NCI-H2107 treated with DMSO at 0.1 percent for 48 hours (cell line): Measurements from ENCODE around the gene NEURL3.

ENCODE experiments used
- DNase-seq: peaks from one replicate; lab custom pipeline; 2025; ENCODE audit not compliant: unreplicated experiment; lab: John Stamatoyannopoulos, UW

The NEURL3 gene

GRCh38 chr2:96528006-96528699, 23.0 kb upstream of the NEURL3 start:
- no peak for DNase-seq

- no peak for DNase-seq
Observed at GRCh38 chr2:96527286-96528005, 22.3 kb upstream of the NEURL3 start.

GRCh38 chr2:96526615-96527285, 21.6 kb upstream of the NEURL3 start:
- DNase-seq: no peak

GRCh38 chr2:96526101-96526591, 21.0 kb upstream of the NEURL3 start:
- DNase-seq: no peak

- DNase-seq: no peak
Observed at GRCh38 chr2:96525211-96525507, 20.0 kb upstream of the NEURL3 start.

- no peak for DNase-seq
Observed at GRCh38 chr2:96524482-96525210, 19.5 kb upstream of the NEURL3 start.

GRCh38 chr2:96523659-96524481, 18.7 kb upstream of the NEURL3 start:
- no peak for DNase-seq

- DNase-seq: no peak
Observed at GRCh38 chr2:96522304-96523203, 17.4 kb upstream of the NEURL3 start.

- DNase-seq: no peak
Observed at GRCh38 chr2:96521219-96521618, 16.1 kb upstream of the NEURL3 start.

- DNase-seq: no peak
Observed at GRCh38 chr2:96520697-96521096, 15.5 kb upstream of the NEURL3 start.

GRCh38 chr2:96520231-96520630, 15.1 kb upstream of the NEURL3 start:
- no peak for DNase-seq

GRCh38 chr2:96517079-96517478, 11.9 kb upstream of the NEURL3 start:
- no peak for DNase-seq

GRCh38 chr2:96514521-96514920, 9.4 kb upstream of the NEURL3 start:
- DNase-seq: no peak

- no peak for DNase-seq
Observed at GRCh38 chr2:96512341-96512740, 7.2 kb upstream of the NEURL3 start.

GRCh38 chr2:96511851-96512250, 6.7 kb upstream of the NEURL3 start:
- DNase-seq: no peak

- no peak for DNase-seq
Observed at GRCh38 chr2:96510931-96511595, 5.9 kb upstream of the NEURL3 start.

- DNase-seq: no peak
Observed at GRCh38 chr2:96509847-96510230, 4.7 kb upstream of the NEURL3 start.

- DNase-seq: peak; percentile 35
Observed at GRCh38 chr2:96509114-96509846, 4.1 kb upstream of the NEURL3 start.
